HL-60 (cell line): ENCODE measurements around the gene LRPAP1.

Source experiments
- DNase-seq, 2 experiments: peaks; one replicate each; pipeline ENCODE4 v3.0.0-alpha.2; 2010 to 2020; ENCODE audit warnings: low read depth in 1 of 2, low spot score in 1 of 2
- H3K27ac ChIP-seq: fragments of 250-450 bp; sonication (Bioruptor Pico); replicated peaks from 2 replicates; pipeline ENCODE4 v1.5.1; 2020; ENCODE audit warnings: mild to moderate bottlenecking, moderate library complexity
- H3K27me3 ChIP-seq: fragments of 250-450 bp; sonication (Bioruptor Pico); 2 replicates; pipeline ENCODE4 v1.5.1; 2021; ENCODE audit warnings: mild to moderate bottlenecking, moderate library complexity; ENCODE audit not compliant: insufficient read depth, poor library complexity, severe bottlenecking
- H3K4me3 ChIP-seq: replicated peaks from 2 replicates; pipeline ENCODE4 v1.5.1; 2011; ENCODE audit warnings: mild to moderate bottlenecking, control low read depth, low read length; ENCODE audit not compliant: insufficient read depth
- CTCF ChIP-seq: IDR thresholded peaks from one replicate; pipeline ENCODE4 v1.5.1; 2011; ENCODE audit warnings: low read length, control low read depth, inconsistent platforms; ENCODE audit not compliant: insufficient read depth
- GABPA ChIP-seq: IDR thresholded peaks from 2 replicates; pipeline ENCODE4 v1.6.1; 2012; ENCODE audit warnings: low read depth
- POLR2AphosphoS5 ChIP-seq: IDR thresholded peaks from 2 replicates; pipeline ENCODE4 v1.6.1; 2012; ENCODE audit warnings: low read depth
- REST ChIP-seq: IDR thresholded peaks from 2 replicates; pipeline ENCODE4 v1.6.1; 2012; ENCODE audit warnings: low read depth; ENCODE audit not compliant: insufficient replicate concordance
- SPI1 ChIP-seq: IDR thresholded peaks from 2 replicates; pipeline ENCODE4 v1.6.1; 2012; ENCODE audit warnings: low read depth, mild to moderate bottlenecking, borderline replicate concordance

LRPAP1 gene

GRCh38 chr4:3493720-3494461, 38.3 kb downstream of the LRPAP1 start:
- Histone ChIP-seq H3K27ac (no peak overlapping the region), H3K27me3 (peaks cover 10% of the 10 kb centered on the region), H3K4me3 (no peak overlapping the region)
- no peak for TF ChIP-seq POLR2AphosphoS5
- no peak for TF ChIP-seq SPI1
- no peak for TF ChIP-seq GABPA
- no peak for TF ChIP-seq CTCF
- TF ChIP-seq REST, result no peak
- peak in 1 of 2 experiments; percentile 18 for DNase-seq

- no peak overlapping the region for H3K27ac ChIP-seq
- no peak for DNase-seq
- H3K4me3 ChIP-seq, result no peak overlapping the region
- TF ChIP-seq REST, result no peak
- no peak for TF ChIP-seq GABPA
- TF ChIP-seq CTCF, result no peak
- TF ChIP-seq SPI1, result no peak
- TF ChIP-seq POLR2AphosphoS5, result no peak
- H3K27me3 ChIP-seq, result peaks cover 10% of the 10 kb centered on the region
Observed at GRCh38 chr4:3492741-3493719, 39.2 kb downstream of the LRPAP1 start.

GRCh38 chr4:3491681-3492405, 40.4 kb downstream of the LRPAP1 start:
- H3K4me3 ChIP-seq, result no peak overlapping the region
- H3K27me3 ChIP-seq, result peaks cover 10% of the 10 kb centered on the region
- no peak overlapping the region for H3K27ac ChIP-seq
- DNase-seq, result no peak
- TF ChIP-seq REST (no peak), CTCF (no peak), GABPA (no peak), SPI1 (no peak), POLR2AphosphoS5 (no peak)
